Endodermal cell (in vitro differentiated cells): ENCODE results near the gene BCL2L2. TPM values are rescaled to one million over a fixed set of nuclear protein-coding genes. Genes with fewer than 3 reads are reported as not detected.

Source experiments
- DNase-seq: peaks from one replicate; pipeline ENCODE4 v3.0.0-alpha.2; 2017
- H3K27ac ChIP-seq: 2 replicates; pipeline ENCODE4 v1.5.1; 2013; ENCODE audit warnings: mild to moderate bottlenecking, low read depth, low read length, moderate library complexity
- H3K27me3 ChIP-seq: 2 replicates; pipeline ENCODE4 v1.6.1; 2013; ENCODE audit warnings: mild to moderate bottlenecking, low read length, moderate library complexity; ENCODE audit not compliant: insufficient read depth, control insufficient read depth, poor library complexity, severe bottlenecking
- H3K36me3 ChIP-seq: 2 replicates; pipeline ENCODE4 v1.7.0; 2013; ENCODE audit warnings: mild to moderate bottlenecking, low read length, moderate library complexity; ENCODE audit not compliant: control insufficient read depth, insufficient read depth
- H3K4me1 ChIP-seq: one replicate; pipeline ENCODE4 v1.7.0; 2013; ENCODE audit warnings: low read length; ENCODE audit not compliant: control insufficient read depth, insufficient read depth
- H3K4me3 ChIP-seq: 2 replicates; pipeline ENCODE4 v1.5.1; 2013; ENCODE audit warnings: mild to moderate bottlenecking, low read length, moderate library complexity
- H3K9ac ChIP-seq: 2 replicates; pipeline ENCODE4 v1.6.1; 2013; ENCODE audit warnings: mild to moderate bottlenecking, low read length, moderate library complexity; ENCODE audit not compliant: poor library complexity, severe bottlenecking; ENCODE audit errors: extremely low read depth
- H3K9me3 ChIP-seq: 2 replicates; pipeline ENCODE4 v1.6.1; 2013; ENCODE audit warnings: mild to moderate bottlenecking, low read length, moderate library complexity; ENCODE audit not compliant: control insufficient read depth
- H3K27ac Mint-ChIP-seq: 2 replicates; pipeline ENCODE4 v1.8.0; 2020; ENCODE audit warnings: mixed read lengths
- H3K27me3 Mint-ChIP-seq: 2 replicates; pipeline ENCODE4 v1.8.0; 2021; ENCODE audit warnings: mild to moderate bottlenecking, mixed read lengths; ENCODE audit not compliant: insufficient read depth
- H3K36me3 Mint-ChIP-seq: 2 replicates; pipeline ENCODE4 v1.8.0; 2020; ENCODE audit warnings: low read depth, mixed read lengths
- H3K4me1 Mint-ChIP-seq: 2 replicates; pipeline ENCODE4 v1.8.0; 2020; ENCODE audit warnings: mixed read lengths
- H3K4me3 Mint-ChIP-seq: 2 replicates; pipeline ENCODE4 v1.8.0; 2020; ENCODE audit warnings: mild to moderate bottlenecking, moderate library complexity, mixed read lengths
- H3K9me3 Mint-ChIP-seq: 2 replicates; pipeline ENCODE4 v1.8.0; 2020; ENCODE audit warnings: mild to moderate bottlenecking, mixed read lengths
- CTCF ChIP-seq: fragments of 200-600 bp; sonication (generic); conservative IDR thresholded peaks from 2 replicates; pipeline ENCODE4 v1.5.0; 2021; ENCODE audit warnings: antibody characterized with exemption, mild to moderate bottlenecking
- WGBS, 2 experiments: methylation state at CpG; one replicate each; pipeline versions ENCODE4 v1.1.5 to v1.1.7; 2013; ENCODE audit warnings: missing lambda C conversion rate in 2 of 2, mixed read lengths in 1 of 2; ENCODE audit not compliant: insufficient coverage in 1 of 2, insufficient read length in 1 of 2; 5-methylcytosine and 5-hydroxymethylcytosine counted together
- total RNA-seq, 2 donors: library from RNA; stranded (reverse); fragmentation: NEBNext Ultra II Directional in 1 of 2; extraction: Animal tissue kit (Norgen Biotek cat#: 25700) in 1 of 2; gene quantifications; 2 replicates in 1 of 2; 3 replicates in 1 of 2; pipeline ENCODE4 v1.2.1, GENCODE V29; 2021

BCL2L2 gene
- total RNA-seq, 2 donors from 2014 or later, result 21.9 to 29.5 TPM

GRCh38 chr14:23351681-23352505, 45.3 kb downstream of the BCL2L2 start:
- H3K4me3 ChIP-seq, result peak overlapping the region; percentile 81
- peak; percentile 38 for TF ChIP-seq CTCF
- no peaks in the 10 kb centered on the region for H3K4me1 ChIP-seq
- peaks cover 46% of the 10 kb centered on the region for H3K27me3 Mint-ChIP-seq
- H3K36me3 Mint-ChIP-seq, result peaks cover 24% of the 10 kb centered on the region
- H3K27ac ChIP-seq, result peak overlapping the region; percentile 79
- peaks cover 6% of the 10 kb centered on the region for H3K36me3 ChIP-seq
- H3K9ac ChIP-seq, result peak overlapping the region; percentile 41
- WGBS, 2 experiments, result 4 to 11% methylated on average over 17 to 61 of the region's 61 CpGs
- DNase-seq, result peak; percentile 76
- no peak overlapping the region for H3K27ac Mint-ChIP-seq
- H3K27me3 ChIP-seq, result peaks cover 8% of the 10 kb centered on the region
- peaks cover 1% of the 10 kb centered on the region for H3K4me1 Mint-ChIP-seq
- peaks cover 1% of the 10 kb centered on the region for H3K9me3 Mint-ChIP-seq
- H3K9me3 ChIP-seq, result no peaks in the 10 kb centered on the region
- H3K4me3 Mint-ChIP-seq, result peak overlapping the region; percentile 60

DNA sequence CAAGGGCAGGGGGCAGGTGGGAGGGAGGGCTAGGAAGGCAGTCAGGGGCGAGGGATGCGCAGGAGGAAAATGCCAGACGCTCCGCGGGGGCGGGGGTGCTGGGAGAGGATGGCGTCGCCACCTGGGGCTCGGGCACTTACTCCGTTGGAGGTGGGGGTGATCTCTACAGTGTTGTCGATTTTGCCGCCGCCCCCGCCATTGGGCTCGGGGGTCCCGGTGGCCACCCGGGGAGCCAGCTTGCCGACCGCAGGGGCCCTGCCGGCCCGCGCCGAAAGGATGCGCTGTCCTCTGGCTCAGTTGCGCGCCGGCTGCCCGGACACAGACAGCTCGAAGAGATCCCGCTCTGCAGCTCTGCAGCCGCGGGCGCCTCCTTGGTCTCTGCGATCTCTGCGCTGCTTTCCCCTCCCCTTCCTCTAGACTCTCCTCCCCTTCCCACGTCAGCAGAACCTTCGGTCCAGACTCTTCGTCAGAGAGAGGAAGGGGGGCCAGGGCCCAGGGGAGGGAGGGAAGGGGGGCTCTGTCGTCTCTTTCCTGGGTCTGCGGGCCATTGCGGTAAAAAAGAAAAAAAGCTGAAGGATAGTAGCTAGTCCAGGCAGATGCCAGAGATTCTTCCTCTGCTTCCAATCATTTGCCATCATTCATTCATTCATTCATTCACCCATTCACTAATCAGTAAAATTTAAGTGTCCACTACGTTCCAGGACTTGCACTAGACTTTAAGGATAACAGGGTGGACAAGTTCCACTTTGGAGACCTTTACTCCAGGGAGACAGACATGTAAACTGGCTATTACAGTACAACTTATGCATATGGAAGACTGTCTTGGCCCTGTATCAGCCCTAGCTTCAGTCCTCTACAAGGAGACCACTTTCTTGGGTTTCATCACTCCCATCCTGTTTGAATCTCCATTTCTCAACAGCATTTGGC, 46.1 kb downstream of the BCL2L2 start, which contains the start of gene SLC22A17:
SLC22A17 (minus strand) TSS at position 382 of the 927 bp plus-strand sequence.
- Mint-ChIP-seq H3K9me3 (peaks cover 1% of the 10 kb centered on the region), H3K36me3 (peaks cover 24% of the 10 kb centered on the region), H3K4me1 (peaks cover 1% of the 10 kb centered on the region), H3K27ac (peak within 1 kb of the TSS; percentile 16), H3K4me3 (peak within 1 kb of the TSS; percentile 60), H3K27me3 (peaks cover 46% of the 10 kb centered on the region)
- WGBS, 2 experiments, result 1 to 3% methylated on average over 23 to 42 of the region's 42 CpGs
- Histone ChIP-seq H3K36me3 (peaks cover 15% of the 10 kb centered on the region), H3K9ac (peak within 1 kb of the TSS; percentile 41), H3K27me3 (peaks cover 8% of the 10 kb centered on the region), H3K4me3 (peak within 1 kb of the TSS; percentile 81), H3K4me1 (no peaks in the 10 kb centered on the region), H3K27ac (peak within 1 kb of the TSS; percentile 79), H3K9me3 (no peaks in the 10 kb centered on the region)
- no peak for TF ChIP-seq CTCF
- peak; percentile 93 for DNase-seq

- no peak overlapping the region for H3K27ac ChIP-seq
- H3K4me3 Mint-ChIP-seq, result peak overlapping the region; percentile 60
- H3K4me3 ChIP-seq, result peak overlapping the region; percentile 81
- peaks cover 19% of the 10 kb centered on the region for H3K36me3 ChIP-seq
- peaks cover 28% of the 10 kb centered on the region for H3K36me3 Mint-ChIP-seq
- no peak overlapping the region for H3K27ac Mint-ChIP-seq
- no peaks in the 10 kb centered on the region for H3K4me1 ChIP-seq
- TF ChIP-seq CTCF, result no peak
- peaks cover 46% of the 10 kb centered on the region for H3K27me3 Mint-ChIP-seq
- no peak for DNase-seq
- 83 to 100% methylated on average over 1 to 5 of the region's 5 CpGs for WGBS, 2 experiments
- H3K4me1 Mint-ChIP-seq, result peaks cover 4% of the 10 kb centered on the region
- no peak overlapping the region for H3K9ac ChIP-seq
- no peaks in the 10 kb centered on the region for H3K9me3 ChIP-seq
- peaks cover 1% of the 10 kb centered on the region for H3K9me3 Mint-ChIP-seq
- H3K27me3 ChIP-seq, result peaks cover 8% of the 10 kb centered on the region
Measured at GRCh38 chr14:23353433-23353780, 46.8 kb downstream of the BCL2L2 start.
